ENCODE results near the gene ANGPTL1.

GRCh38 chr1:178916448-178917174, 45.7 kb upstream of the ANGPTL1 start:
- TF ChIP-seq CTCF (IDR thresholded peaks at IDR 0.05), result no peak
- no peak for TF ChIP-seq EZH2phosphoT487 (IDR thresholded peaks at IDR 0.05)
- TF ChIP-seq EZH2 (IDR thresholded peaks at IDR 0.05), result no peak

All from neural progenitor cell (in vitro differentiated cells).